CD14-positive monocyte (primary cell): ENCODE results near the gene NUDT22. TPM values are rescaled to one million over a fixed set of nuclear protein-coding genes. Genes with fewer than 3 reads are reported as not detected.
A peak's percentile ranks its signal among the peaks of the same experiment; 100 is the strongest.

Experiments used
- DNase-seq, 3 donors: peaks; one replicate each; pipeline ENCODE4 v3.0.0-alpha.2; 2011 to 2022
- H2AFZ ChIP-seq: 2 replicates; pipeline ENCODE4 v1.6.0; 2012; ENCODE audit warnings: mild to moderate bottlenecking, low read depth, low read length, inconsistent platforms; ENCODE audit not compliant: insufficient read depth, poor library complexity, severe bottlenecking
- H3K27ac ChIP-seq, 2 donors: 1 replicate in 1 of 2; 2 replicates in 1 of 2; pipeline ENCODE4 v1.5.1; 2012 to 2013; ENCODE audit warnings: low read length in 2 of 2, control low read depth in 1 of 2, inconsistent platforms in 1 of 2, low read depth in 1 of 2, mild to moderate bottlenecking in 1 of 2
- H3K27me3 ChIP-seq, 2 donors: one replicate each; pipeline versions ENCODE4 v1.6.0 to v1.6.1; 2011 to 2013; ENCODE audit warnings: low read length in 2 of 2; ENCODE audit not compliant: control insufficient read depth in 2 of 2, insufficient read depth in 2 of 2
- H3K36me3 ChIP-seq, 2 donors: replicated peaks in 1 of 2; 1 replicate in 1 of 2; 2 replicates in 1 of 2; pipeline versions ENCODE4 v1.5.1 to v1.6.1; 2012 to 2013; ENCODE audit warnings: low read length in 2 of 2, control low read depth in 1 of 2, inconsistent platforms in 1 of 2, mild to moderate bottlenecking in 1 of 2; ENCODE audit not compliant: insufficient read depth in 2 of 2, control insufficient read depth in 1 of 2
- H3K4me1 ChIP-seq, 2 donors: 1 replicate in 1 of 2; 2 replicates in 1 of 2; pipeline versions ENCODE4 v1.5.1 to v1.6.1; 2012 to 2013; ENCODE audit warnings: low read length in 2 of 2, control low read depth in 1 of 2, inconsistent platforms in 1 of 2, mild to moderate bottlenecking in 1 of 2, moderate library complexity in 1 of 2; ENCODE audit not compliant: insufficient read depth in 2 of 2, control insufficient read depth in 1 of 2
- H3K4me2 ChIP-seq: replicated peaks from 2 replicates; pipeline ENCODE3; 2012; ENCODE audit warnings: low read length, moderate library complexity, mild to moderate bottlenecking; ENCODE audit not compliant: poor library complexity, severe bottlenecking; ENCODE audit errors: extremely low read depth
- H3K4me3 ChIP-seq, 3 experiments: fragments of 200-600 bp in 1 of 3; sonication (generic) in 1 of 3; replicated peaks in 1 of 3; 1 replicate in 2 of 3; 2 replicates in 1 of 3; pipeline ENCODE4 v1.5.1; 2011 to 2013; ENCODE audit warnings: low read length in 3 of 3, mild to moderate bottlenecking in 3 of 3, control low read depth in 2 of 3, low read depth in 2 of 3, inconsistent platforms in 1 of 3, moderate library complexity in 1 of 3
- H3K79me2 ChIP-seq: 2 replicates; pipeline ENCODE4 v1.6.0; 2012; ENCODE audit warnings: mild to moderate bottlenecking, control low read depth, inconsistent platforms, low read length, moderate library complexity; ENCODE audit not compliant: insufficient read depth
- H3K9ac ChIP-seq: 2 replicates; pipeline ENCODE4 v1.6.0; 2017; ENCODE audit warnings: low read length, mild to moderate bottlenecking; ENCODE audit not compliant: insufficient read depth, poor library complexity, severe bottlenecking
- H3K9me3 ChIP-seq, 2 donors: replicated peaks in 1 of 2; 1 replicate in 1 of 2; 2 replicates in 1 of 2; pipeline versions ENCODE4 v1.5.1 to v1.6.1; 2012 to 2013; ENCODE audit warnings: low read length in 2 of 2, control low read depth in 1 of 2; ENCODE audit not compliant: control insufficient read depth in 1 of 2, insufficient read depth in 1 of 2
- H4K20me1 ChIP-seq: 2 replicates; pipeline ENCODE4 v1.6.0; 2012; ENCODE audit warnings: mild to moderate bottlenecking, low read length, control low read depth, moderate library complexity; ENCODE audit not compliant: insufficient read depth
- H3K27ac Mint-ChIP-seq, 7 donors: one replicate each; pipeline ENCODE4 v1.8.0; 2020; ENCODE audit warnings: mild to moderate bottlenecking in 7 of 7, mixed read lengths in 7 of 7, moderate library complexity in 6 of 7, inconsistent platforms in 2 of 7
- H3K27me3 Mint-ChIP-seq, 3 donors: one replicate each; pipeline ENCODE4 v1.8.0; 2021 to 2022; ENCODE audit warnings: low read depth in 3 of 3, mild to moderate bottlenecking in 3 of 3, mixed read lengths in 3 of 3, moderate library complexity in 3 of 3, inconsistent platforms in 1 of 3
- H3K36me3 Mint-ChIP-seq, 2 donors: one replicate each; pipeline ENCODE4 v1.8.0; 2020; ENCODE audit warnings: mixed read lengths in 2 of 2, inconsistent platforms in 1 of 2, mild to moderate bottlenecking in 1 of 2
- H3K4me1 Mint-ChIP-seq: one replicate; pipeline ENCODE4 v1.8.0; 2020; ENCODE audit warnings: mild to moderate bottlenecking, mixed read lengths
- H3K4me3 Mint-ChIP-seq, 2 donors: one replicate each; pipeline ENCODE4 v1.8.0; 2020; ENCODE audit warnings: mild to moderate bottlenecking in 2 of 2, mixed read lengths in 2 of 2, moderate library complexity in 1 of 2
- H3K9me3 Mint-ChIP-seq, 7 donors: one replicate each; pipeline ENCODE4 v1.8.0; 2020 to 2022; ENCODE audit warnings: mixed read lengths in 7 of 7, mild to moderate bottlenecking in 6 of 7, moderate library complexity in 6 of 7, inconsistent platforms in 2 of 7
- WGBS: methylation state at CpG from one replicate; pipeline ENCODE4 v1.1.5; 2013; ENCODE audit warnings: missing lambda C conversion rate; ENCODE audit not compliant: insufficient coverage; 5-methylcytosine and 5-hydroxymethylcytosine counted together
- intact Hi-C, 2 donors: fragments of 100-400 bp; cut with micrococcal nuclease; formaldehyde crosslinking; loops; one replicate each; pipeline versions ENCODE4 v1.15.0 to v1.15.1; 2023
- polyA plus RNA-seq, 3 donors: library from polyadenylated mRNA; depleted of rRNA in 1 of 3; unstranded in 2 of 3; stranded (reverse) in 1 of 3; fragments of 300-500 nt in 2 of 3; fragments of >200 nt in 1 of 3; fragmentation: Illumina TruSeq in 2 of 3; gene quantifications; 1 replicate in 2 of 3; 2 replicates in 1 of 3; pipeline ENCODE4 v1.2.3, GENCODE V29; 2012 to 2021
- TF ChIP-seq, protein P1 (sequence below): fragments of 200-600 bp; IDR thresholded peaks from one replicate; pipeline ENCODE4 v1.8.0; 2022; ENCODE audit warnings: antibody characterized with exemption, mild to moderate bottlenecking

The NUDT22 gene
- polyA plus RNA-seq, 3 donors = 47.9 to 86.1 (median 56.1) TPM

DNA sequence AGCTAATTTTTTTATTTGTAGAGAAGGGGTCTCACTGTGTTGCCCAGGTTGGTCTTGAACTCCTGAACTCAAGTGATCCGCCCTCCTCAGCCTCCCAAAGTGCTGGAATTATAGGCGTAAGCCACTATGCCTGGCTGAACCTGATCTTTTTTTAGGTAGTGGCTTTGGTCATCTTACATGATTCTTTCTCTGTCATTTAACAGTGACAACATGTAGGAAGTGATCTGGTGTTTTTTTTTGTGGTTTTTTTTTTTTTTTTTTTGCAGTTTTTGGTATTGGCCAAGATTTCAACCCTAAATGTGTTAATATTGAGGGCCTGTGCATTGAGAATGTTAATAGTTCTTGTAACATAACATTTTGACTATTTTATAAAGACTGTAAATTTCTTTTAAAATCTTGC, 27.6 kb upstream of the NUDT22 start:
- no peak overlapping the region for H3K4me3 ChIP-seq
- peaks cover 12% of the 10 kb centered on the region for H3K79me2 ChIP-seq
- Mint-ChIP-seq H3K9me3 (no peaks in the 10 kb centered on the region), H3K4me3 (no peak overlapping the region), H3K4me1 (peaks cover 14% of the 10 kb centered on the region), H3K27me3 (peaks cover 0 to 2% (median 0%) of the 10 kb centered on the region in 3 donors), H3K36me3 (peaks cover 80 to 99% of the 10 kb centered on the region in 2 donors), H3K27ac (peak overlapping the region; percentile 48 to 87 (median 68))
- no peak overlapping the region for H2AFZ ChIP-seq
- TF ChIP-seq, protein P1, sequence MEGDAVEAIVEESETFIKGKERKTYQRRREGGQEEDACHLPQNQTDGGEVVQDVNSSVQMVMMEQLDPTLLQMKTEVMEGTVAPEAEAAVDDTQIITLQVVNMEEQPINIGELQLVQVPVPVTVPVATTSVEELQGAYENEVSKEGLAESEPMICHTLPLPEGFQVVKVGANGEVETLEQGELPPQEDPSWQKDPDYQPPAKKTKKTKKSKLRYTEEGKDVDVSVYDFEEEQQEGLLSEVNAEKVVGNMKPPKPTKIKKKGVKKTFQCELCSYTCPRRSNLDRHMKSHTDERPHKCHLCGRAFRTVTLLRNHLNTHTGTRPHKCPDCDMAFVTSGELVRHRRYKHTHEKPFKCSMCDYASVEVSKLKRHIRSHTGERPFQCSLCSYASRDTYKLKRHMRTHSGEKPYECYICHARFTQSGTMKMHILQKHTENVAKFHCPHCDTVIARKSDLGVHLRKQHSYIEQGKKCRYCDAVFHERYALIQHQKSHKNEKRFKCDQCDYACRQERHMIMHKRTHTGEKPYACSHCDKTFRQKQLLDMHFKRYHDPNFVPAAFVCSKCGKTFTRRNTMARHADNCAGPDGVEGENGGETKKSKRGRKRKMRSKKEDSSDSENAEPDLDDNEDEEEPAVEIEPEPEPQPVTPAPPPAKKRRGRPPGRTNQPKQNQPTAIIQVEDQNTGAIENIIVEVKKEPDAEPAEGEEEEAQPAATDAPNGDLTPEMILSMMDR = no peak
- H3K36me3 ChIP-seq = peaks cover 83 to 99% of the 10 kb centered on the region in 2 donors
- DNase-seq = no peak
- no peaks in the 10 kb centered on the region for H3K9me3 ChIP-seq
- H3K27me3 ChIP-seq = no peaks in the 10 kb centered on the region
- no peak overlapping the region for H3K4me2 ChIP-seq
- H3K27ac ChIP-seq = peak overlapping the region in 1 of 2 donors; percentile 31
- no peak overlapping the region for H3K9ac ChIP-seq
- peaks cover 8 to 18% of the 10 kb centered on the region in 2 donors for H3K4me1 ChIP-seq
- peaks cover 7% of the 10 kb centered on the region for H4K20me1 ChIP-seq
- intact Hi-C loops = no loop called here
- WGBS = 100% methylated on average over 1 of the region's 2 CpGs

DNA sequence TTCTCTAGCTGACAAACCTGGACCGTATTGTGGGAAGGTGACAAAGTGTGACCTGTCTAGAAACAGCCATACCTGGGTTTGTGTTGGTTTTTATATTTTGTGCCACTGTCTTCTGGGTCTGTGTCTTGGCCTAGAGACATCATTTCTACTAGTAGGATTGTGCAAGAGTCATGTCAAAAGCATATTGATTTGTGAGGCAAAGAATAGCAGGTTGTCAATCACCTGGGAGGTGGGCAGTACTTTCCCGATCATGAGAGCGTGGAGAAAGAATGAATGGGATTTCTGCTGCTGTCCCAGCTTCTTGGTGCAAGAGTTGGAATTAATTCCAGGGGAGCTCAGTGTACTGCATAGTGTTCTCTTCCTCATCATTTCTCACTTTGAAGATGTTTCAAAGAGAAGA, 24.5 kb upstream of the NUDT22 start:
- Histone ChIP-seq H3K4me1 (peaks cover 33 to 46% of the 10 kb centered on the region in 2 donors), H2AFZ (no peak overlapping the region), H3K4me3 (no peak overlapping the region), H3K9me3 (no peaks in the 10 kb centered on the region), H3K4me2 (no peak overlapping the region), H4K20me1 (peaks cover 5% of the 10 kb centered on the region), H3K27ac (no peak overlapping the region), H3K27me3 (no peaks in the 10 kb centered on the region), H3K79me2 (peaks cover 11% of the 10 kb centered on the region), H3K9ac (no peak overlapping the region), H3K36me3 (peaks cover 61 to 76% of the 10 kb centered on the region in 2 donors)
- intact Hi-C loops = no loop called here
- WGBS = 83% methylated on average over 2 of the region's 3 CpGs
- TF ChIP-seq, protein P1 = no peak
- DNase-seq = no peak
- peaks cover 0 to 1% (median 0%) of the 10 kb centered on the region in 7 donors for H3K9me3 Mint-ChIP-seq
- peaks cover 65 to 80% of the 10 kb centered on the region in 2 donors for H3K36me3 Mint-ChIP-seq
- no peak overlapping the region for H3K4me3 Mint-ChIP-seq
- peak overlapping the region in 2 of 7 donors; percentile 0 to 3 for H3K27ac Mint-ChIP-seq
- peaks cover 0 to 2% (median 0%) of the 10 kb centered on the region in 3 donors for H3K27me3 Mint-ChIP-seq
- peaks cover 40% of the 10 kb centered on the region for H3K4me1 Mint-ChIP-seq
